SJCRH30 (cell line): Measurements from ENCODE around the gene LRSAM1. TPM values are rescaled to one million over a fixed set of nuclear protein-coding genes. Genes with fewer than 3 reads are reported as not detected.
"Not testable (repeated sequence)": the region's sequence is repeated elsewhere in the genome, so short reads cannot be mapped to it uniquely, and the experiment has no call there.

Experiments used
- DNase-seq, 2 experiments: peaks; one replicate each; pipeline ENCODE4 v3.0.0-alpha.2; 2015 to 2020
- H3K27ac ChIP-seq: fragments of 250-450 bp; sonication (Bioruptor Pico); 2 replicates; pipeline ENCODE4 v1.5.1; 2020; ENCODE audit warnings: mild to moderate bottlenecking, moderate library complexity
- H3K27me3 ChIP-seq: fragments of 250-450 bp; sonication (Bioruptor Pico); 2 replicates; pipeline ENCODE4 v1.5.1; 2020; ENCODE audit warnings: mild to moderate bottlenecking, moderate library complexity
- H3K36me3 ChIP-seq: fragments of 250-450 bp; sonication (Bioruptor Pico); 2 replicates; pipeline ENCODE4 v1.5.1; 2020; ENCODE audit warnings: mild to moderate bottlenecking, moderate library complexity
- H3K4me1 ChIP-seq: fragments of 250-450 bp; sonication (Bioruptor Pico); 2 replicates; pipeline ENCODE4 v1.5.1; 2020; ENCODE audit warnings: mild to moderate bottlenecking, moderate library complexity
- H3K4me3 ChIP-seq: fragments of 250-450 bp; sonication (Bioruptor Pico); 2 replicates; pipeline ENCODE4 v1.5.1; 2020; ENCODE audit warnings: mild to moderate bottlenecking, moderate library complexity
- H3K9me3 ChIP-seq: fragments of 250-450 bp; sonication (Bioruptor Pico); replicated peaks from 2 replicates; pipeline ENCODE4 v1.5.1; 2020; ENCODE audit warnings: mild to moderate bottlenecking, moderate library complexity
- total RNA-seq: library from RNA; depleted of rRNA; stranded (reverse); fragments of >200 nt; shearing (Covaris generic); gene quantifications from 2 replicates; pipeline ENCODE4 v1.2.3, GENCODE V29; 2014

Gene LRSAM1
- total RNA-seq, 1 experiment from 2014 or later, result 7.3 TPM

GRCh38 chr9:127463382-127463781 is 12.1 kb downstream of the LRSAM1 start:
- peaks cover 8% of the 10 kb centered on the region; the same call in 1 of the 2 replicates for H3K36me3 ChIP-seq
- no peaks in the 10 kb centered on the region for H3K9me3 ChIP-seq
- H3K27me3 ChIP-seq, result no peaks in the 10 kb centered on the region
- DNase-seq, result peak in 1 of 2 experiments; percentile 25
- H3K4me3 ChIP-seq, result no peak overlapping the region
- H3K27ac ChIP-seq, result peak overlapping the region; percentile 37
- H3K4me1 ChIP-seq, result peaks cover 18% of the 10 kb centered on the region

- H3K36me3 ChIP-seq, result peaks cover 8% of the 10 kb centered on the region; the same call in 1 of the 2 replicates
- H3K9me3 ChIP-seq, result no peaks in the 10 kb centered on the region
- H3K27ac ChIP-seq, result peak overlapping the region; percentile 37
- DNase-seq, result peak; percentile 64 to 65
- no peak overlapping the region for H3K4me3 ChIP-seq
- peaks cover 18% of the 10 kb centered on the region for H3K4me1 ChIP-seq
- no peaks in the 10 kb centered on the region for H3K27me3 ChIP-seq
These were observed 12.6 kb downstream of the LRSAM1 start for GRCh38 chr9:127463911-127464310.

GRCh38 chr9:127466407-127466917 is 15.2 kb downstream of the LRSAM1 start:
- H3K27me3 ChIP-seq, DNase-seq, H3K4me3 ChIP-seq, H3K9me3 ChIP-seq, H3K36me3 ChIP-seq, H3K27ac ChIP-seq: not testable (repeated sequence)
- H3K4me1 ChIP-seq, result peaks cover 12% of the 10 kb centered on the region

- Histone ChIP-seq H3K27ac (no peak overlapping the region), H3K4me3 (no peak overlapping the region), H3K9me3 (no peaks in the 10 kb centered on the region), H3K4me1 (peaks cover 10% of the 10 kb centered on the region), H3K36me3 (peaks cover 4% of the 10 kb centered on the region; the same call in 1 of the 2 replicates), H3K27me3 (no peaks in the 10 kb centered on the region)
- DNase-seq, result no peak
These were observed 16.3 kb downstream of the LRSAM1 start for GRCh38 chr9:127467621-127468020.

GRCh38 chr9:127470662-127471061 is 19.4 kb downstream of the LRSAM1 start:
- Histone ChIP-seq H3K9me3 (no peaks in the 10 kb centered on the region), H3K27me3 (no peaks in the 10 kb centered on the region), H3K4me1 (no peaks in the 10 kb centered on the region), H3K36me3 (peaks cover 6% of the 10 kb centered on the region; the same call in 1 of the 2 replicates), H3K4me3 (no peak overlapping the region), H3K27ac (no peak overlapping the region)
- no peak for DNase-seq

- Histone ChIP-seq H3K27ac (no peak overlapping the region), H3K4me1 (no peaks in the 10 kb centered on the region), H3K27me3 (no peaks in the 10 kb centered on the region), H3K36me3 (peaks cover 4% of the 10 kb centered on the region; the same call in 1 of the 2 replicates), H3K4me3 (no peak overlapping the region), H3K9me3 (no peaks in the 10 kb centered on the region)
- DNase-seq, result no peak
These were observed 22.2 kb downstream of the LRSAM1 start for GRCh38 chr9:127473501-127473900.

- no peak for DNase-seq
- H3K27me3 ChIP-seq, result no peaks in the 10 kb centered on the region
- H3K9me3 ChIP-seq, result no peaks in the 10 kb centered on the region
- H3K4me3 ChIP-seq, result no peak overlapping the region
- H3K27ac ChIP-seq, result no peak overlapping the region
- peaks cover 4% of the 10 kb centered on the region; the same call in 1 of the 2 replicates for H3K36me3 ChIP-seq
- no peaks in the 10 kb centered on the region for H3K4me1 ChIP-seq
These were observed 22.6 kb downstream of the LRSAM1 start for GRCh38 chr9:127473932-127474331.

GRCh38 chr9:127474592-127474991 is 23.3 kb downstream of the LRSAM1 start:
- Histone ChIP-seq H3K4me3 (no peak overlapping the region), H3K9me3 (no peaks in the 10 kb centered on the region), H3K36me3 (peaks cover 4% of the 10 kb centered on the region; the same call in 1 of the 2 replicates), H3K27ac (no peak overlapping the region), H3K4me1 (no peaks in the 10 kb centered on the region), H3K27me3 (no peaks in the 10 kb centered on the region)
- no peak for DNase-seq

GRCh38 chr9:127479507-127480081 is 28.3 kb downstream of the LRSAM1 start:
- Histone ChIP-seq H3K9me3 (no peaks in the 10 kb centered on the region), H3K4me3 (no peak overlapping the region), H3K27me3 (no peaks in the 10 kb centered on the region), H3K36me3 (peaks cover 4% of the 10 kb centered on the region; the same call in 1 of the 2 replicates), H3K4me1 (no peaks in the 10 kb centered on the region), H3K27ac (no peak overlapping the region)
- no peak for DNase-seq

- H3K4me3 ChIP-seq, result no peak overlapping the region
- no peaks in the 10 kb centered on the region; the same call in 1 of the 2 replicates for H3K36me3 ChIP-seq
These were observed 31.4 kb downstream of the LRSAM1 start for GRCh38 chr9:127482662-127483061.

GRCh38 chr9:127485995-127486394 is 34.7 kb downstream of the LRSAM1 start:
- Histone ChIP-seq H3K27me3 (no peaks in the 10 kb centered on the region), H3K9me3 (no peaks in the 10 kb centered on the region), H3K36me3 (no peaks in the 10 kb centered on the region; the same call in 1 of the 2 replicates), H3K27ac (no peak overlapping the region), H3K4me3 (no peak overlapping the region), H3K4me1 (no peaks in the 10 kb centered on the region)
- no peak for DNase-seq

More at GRCh38 chr9:127482662-127483061, 31.4 kb downstream of the LRSAM1 start:
- Histone ChIP-seq H3K9me3 (no peaks in the 10 kb centered on the region), H3K27me3 (no peaks in the 10 kb centered on the region), H3K4me1 (no peaks in the 10 kb centered on the region), H3K27ac (no peak overlapping the region)
- no peak for DNase-seq

GRCh38 chr9:127488946-127489345 is 37.6 kb downstream of the LRSAM1 start:
- Histone ChIP-seq H3K36me3 (no peaks in the 10 kb centered on the region), H3K4me3 (no peak overlapping the region), H3K27ac (no peak overlapping the region), H3K9me3 (no peaks in the 10 kb centered on the region), H3K27me3 (no peaks in the 10 kb centered on the region), H3K4me1 (no peaks in the 10 kb centered on the region)
- no peak for DNase-seq

- H3K27ac ChIP-seq, result no peak overlapping the region
- H3K36me3 ChIP-seq, result 0 out of 2 replicates have a peak, but pooled peaks cover 3% of the 10 kb centered on the region
- no peaks in the 10 kb centered on the region for H3K9me3 ChIP-seq
- DNase-seq, result peak in 1 of 2 experiments; percentile 32
- no peaks in the 10 kb centered on the region for H3K27me3 ChIP-seq
- H3K4me1 ChIP-seq, result no peaks in the 10 kb centered on the region
- no peak overlapping the region for H3K4me3 ChIP-seq
These were observed 38.3 kb downstream of the LRSAM1 start for GRCh38 chr9:127489471-127490115.

GRCh38 chr9:127490535-127491230 is 39.4 kb downstream of the LRSAM1 start:
- Histone ChIP-seq H3K9me3 (no peaks in the 10 kb centered on the region), H3K27ac (no peak overlapping the region), H3K36me3 (0 out of 2 replicates have a peak, but pooled peaks cover 3% of the 10 kb centered on the region)

GRCh38 chr9:127491516-127491915 is 40.2 kb downstream of the LRSAM1 start:
- H3K27ac ChIP-seq, result no peak overlapping the region
- 0 out of 2 replicates have a peak, but pooled peaks cover 3% of the 10 kb centered on the region for H3K36me3 ChIP-seq
- no peaks in the 10 kb centered on the region for H3K4me1 ChIP-seq
- no peaks in the 10 kb centered on the region for H3K27me3 ChIP-seq
- no peak overlapping the region for H3K4me3 ChIP-seq
- H3K9me3 ChIP-seq, result no peaks in the 10 kb centered on the region
- no peak for DNase-seq

More at GRCh38 chr9:127490535-127491230, 39.4 kb downstream of the LRSAM1 start:
- no peaks in the 10 kb centered on the region for H3K4me1 ChIP-seq
- no peaks in the 10 kb centered on the region for H3K27me3 ChIP-seq
- no peak overlapping the region for H3K4me3 ChIP-seq
- DNase-seq, result no peak
